WERI-Rb-1 (cell line): ENCODE measurements around the gene ADAMTSL2.

Experiments used
- DNase-seq: peaks from one replicate; pipeline ENCODE4 v3.0.0-alpha.2; 2020
- H3K27ac ChIP-seq: fragments of 250-450 bp; sonication (Bioruptor Pico); 2 replicates; pipeline ENCODE4 v1.5.1; 2020; ENCODE audit warnings: mild to moderate bottlenecking, moderate library complexity
- H3K27me3 ChIP-seq: fragments of 250-450 bp; sonication (Bioruptor Pico); 2 replicates; pipeline ENCODE4 v1.5.1; 2021; ENCODE audit warnings: mild to moderate bottlenecking, low read depth, moderate library complexity; ENCODE audit not compliant: insufficient read depth, severe bottlenecking
- H3K36me3 ChIP-seq: fragments of 250-450 bp; sonication (Bioruptor Pico); 2 replicates; pipeline ENCODE4 v1.5.1; 2020; ENCODE audit warnings: mild to moderate bottlenecking, moderate library complexity
- H3K4me3 ChIP-seq: 2 replicates; pipeline ENCODE4 v1.5.1; 2011; ENCODE audit warnings: low read depth, mild to moderate bottlenecking, control low read depth, low read length
- H3K9me3 ChIP-seq: fragments of 250-450 bp; sonication (Bioruptor Pico); 2 replicates; pipeline ENCODE4 v1.5.1; 2021; ENCODE audit warnings: mild to moderate bottlenecking, moderate library complexity; ENCODE audit not compliant: severe bottlenecking
- CTCF ChIP-seq: IDR thresholded peaks from 2 replicates; pipeline ENCODE4 v1.5.1; 2011; ENCODE audit warnings: low read depth, mild to moderate bottlenecking, control low read depth, inconsistent platforms, low read length

The ADAMTSL2 gene

GRCh38 chr9:133615186-133615585, 80.7 kb downstream of the ADAMTSL2 start:
- no peak for DNase-seq
- Histone ChIP-seq H3K27ac (no peak overlapping the region), H3K9me3 (no peaks in the 10 kb centered on the region), H3K36me3 (no peaks in the 10 kb centered on the region), H3K27me3 (no peaks in the 10 kb centered on the region), H3K4me3 (no peak overlapping the region)
- TF ChIP-seq CTCF, result no peak

GRCh38 chr9:133615606-133616188, 81.2 kb downstream of the ADAMTSL2 start:
- no peak for DNase-seq
- no peaks in the 10 kb centered on the region for H3K27me3 ChIP-seq
- H3K9me3 ChIP-seq, result no peaks in the 10 kb centered on the region
- H3K27ac ChIP-seq, result no peak overlapping the region
- no peak for TF ChIP-seq CTCF
- no peak overlapping the region for H3K4me3 ChIP-seq
- H3K36me3 ChIP-seq, result no peaks in the 10 kb centered on the region

DNA sequence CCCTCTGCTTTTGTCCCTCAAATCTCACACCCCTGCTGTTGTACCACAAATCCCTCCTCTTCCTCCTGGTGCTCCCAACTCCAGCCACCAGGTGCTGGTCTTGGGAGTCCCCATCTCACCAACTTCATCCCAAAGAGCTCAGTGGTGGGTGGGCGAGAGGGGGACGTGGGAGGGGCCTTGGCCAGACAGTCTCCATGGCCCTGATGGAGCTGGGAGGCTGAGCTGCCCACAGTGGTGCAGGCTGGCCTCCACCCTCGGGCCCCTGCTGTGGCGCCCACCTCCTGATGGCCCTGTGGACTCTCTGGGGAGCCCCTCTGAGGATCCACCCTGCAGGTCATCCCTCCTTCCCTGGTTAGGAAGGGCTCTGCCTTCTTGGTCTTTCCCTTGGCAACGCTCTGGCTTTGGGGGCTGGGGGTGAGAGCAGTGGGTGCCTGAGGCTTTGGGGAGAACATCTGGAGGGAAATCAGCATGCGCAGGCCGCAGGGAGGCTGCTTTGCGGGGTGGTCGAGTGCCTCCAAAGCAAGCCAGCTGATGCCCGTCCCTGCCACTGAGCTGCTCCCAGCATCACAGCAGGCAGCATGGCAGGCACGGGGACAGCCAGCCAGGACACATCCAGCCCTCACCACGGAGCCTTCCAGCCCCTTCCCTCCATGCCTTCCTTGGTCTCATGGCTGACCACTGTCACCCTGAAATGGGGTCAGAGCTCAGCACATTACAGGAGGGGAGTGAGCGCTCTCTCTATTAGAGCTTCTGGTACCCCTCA, 82.3 kb downstream of the ADAMTSL2 start:
- H3K4me3 ChIP-seq, result no peak overlapping the region
- no peak for TF ChIP-seq CTCF
- H3K9me3 ChIP-seq, result no peaks in the 10 kb centered on the region

GRCh38 chr9:133618726-133619125, 84.2 kb downstream of the ADAMTSL2 start:
- DNase-seq, result no peak
- no peak overlapping the region for H3K4me3 ChIP-seq
- no peaks in the 10 kb centered on the region for H3K9me3 ChIP-seq
- no peaks in the 10 kb centered on the region for H3K36me3 ChIP-seq
- TF ChIP-seq CTCF, result no peak
- no peak overlapping the region for H3K27ac ChIP-seq
- H3K27me3 ChIP-seq, result no peaks in the 10 kb centered on the region

More for the DNA sequence above, 82.3 kb downstream of the ADAMTSL2 start:
- Histone ChIP-seq H3K36me3 (no peaks in the 10 kb centered on the region), H3K27me3 (no peaks in the 10 kb centered on the region), H3K27ac (no peak overlapping the region)
- no peak for DNase-seq

- no peaks in the 10 kb centered on the region for H3K27me3 ChIP-seq
- DNase-seq, result no peak
- H3K4me3 ChIP-seq, result no peak overlapping the region
- TF ChIP-seq CTCF, result no peak
- no peak overlapping the region for H3K27ac ChIP-seq
- no peaks in the 10 kb centered on the region for H3K36me3 ChIP-seq
- H3K9me3 ChIP-seq, result peaks cover 4% of the 10 kb centered on the region
These were observed 85.3 kb downstream of the ADAMTSL2 start for GRCh38 chr9:133619791-133620190.
